ENCODE measurements around the gene PECR. TPM values are rescaled to one million over a fixed set of nuclear protein-coding genes. Genes with fewer than 3 reads are reported as not detected.

Gene PECR
- total and polyA plus RNA-seq, 2 of the 13 experiments (the other 11 are each of a cell fraction or from before 2014, with no cell fraction given): 151 to 153 TPM

DNA sequence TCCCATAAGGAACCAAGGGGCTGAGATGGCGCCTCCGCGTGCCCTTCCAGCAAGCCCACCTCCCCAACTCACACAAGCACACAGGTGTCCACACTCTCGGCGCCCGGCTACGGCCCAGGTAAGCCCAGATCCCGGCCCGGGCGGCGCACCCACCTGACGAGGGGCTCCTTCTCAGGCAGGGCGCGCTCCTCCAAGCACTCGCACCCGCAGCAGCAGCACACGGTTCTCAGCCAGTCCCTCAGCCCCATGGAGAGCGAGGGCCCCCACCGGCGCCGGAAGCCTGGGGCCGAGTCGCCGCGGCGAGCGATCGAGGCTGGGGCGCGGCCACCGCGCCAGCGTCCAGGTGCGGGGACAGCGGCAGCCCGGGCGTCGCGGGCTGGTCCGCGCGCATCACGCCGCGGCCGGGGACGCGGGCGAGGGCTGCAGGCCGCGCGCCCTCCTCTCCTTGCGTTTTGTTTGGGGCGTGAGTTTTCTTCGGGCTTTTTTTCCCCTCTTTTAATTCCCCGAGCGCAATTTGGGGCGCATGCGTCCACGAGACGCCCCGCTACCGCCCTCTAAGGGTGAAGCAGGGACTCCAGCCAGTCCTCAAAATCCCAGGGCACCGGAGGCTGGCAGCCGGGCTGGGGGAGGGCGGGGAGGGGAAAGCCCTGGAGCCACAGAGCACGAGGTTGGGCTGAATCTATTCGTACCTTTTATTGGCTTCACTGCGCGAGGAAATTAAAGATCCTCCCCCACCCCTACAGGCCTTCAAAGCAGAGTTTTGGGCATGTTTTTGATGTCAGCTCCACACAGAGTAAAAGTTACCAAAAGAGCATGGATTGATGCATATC, 68.3 kb downstream of the PECR start, which contains the start of gene MREG (continued):
- TF ChIP-seq TIGD3 (CRISPR knock-in tag; IDR thresholded peaks at IDR 0.05; ENCODE audit: borderline replicate concordance) (no peak), RBM39 (IDR thresholded peaks at IDR 0.05; ENCODE audit: low read depth, low read length, poor library complexity, severe bottlenecking) (peak; percentile 42), PHF21A (CRISPR knock-in tag; IDR thresholded peaks at IDR 0.05) (peak; percentile 69; the same call in 1 of the 2 replicates), ZFP62 (CRISPR knock-in tag; IDR thresholded peaks at IDR 0.05) (no peak), BRCA1 (CRISPR knock-in tag; IDR thresholded peaks at IDR 0.05) (no peak), PCBP2 (optimal IDR thresholded peaks at IDR 0.05; ENCODE audit: low read depth, low read length, poor library complexity, severe bottlenecking) (no peak), TMF1 (CRISPR knock-in tag; IDR thresholded peaks at IDR 0.05; ENCODE audit: low read depth) (peak; percentile 77), GLI4 (CRISPR knock-in tag; IDR thresholded peaks at IDR 0.05; ENCODE audit: borderline replicate concordance) (no peak), NPAS2 (CRISPR knock-in tag; IDR thresholded peaks at IDR 0.05; ENCODE audit: borderline replicate concordance) (no peak), RARA (CRISPR knock-in tag; IDR thresholded peaks at IDR 0.05) (no peak), TCF7L2 (IDR thresholded peaks at IDR 0.05; ENCODE audit: low read depth, low read length) (no peak), SP2 (CRISPR knock-in tag; IDR thresholded peaks at IDR 0.05) (no peak), ZNF770 (CRISPR knock-in tag; IDR thresholded peaks at IDR 0.05) (no peak), KDM5A (IDR thresholded peaks at IDR 0.05; ENCODE audit: borderline replicate concordance, low read length) (no peak), ATF4 (CRISPR knock-in tag; IDR thresholded peaks at IDR 0.05) (no peak), ZNF780A (CRISPR knock-in tag; IDR thresholded peaks at IDR 0.05) (no peak)
- TF ChIP-seq, protein P1, sequence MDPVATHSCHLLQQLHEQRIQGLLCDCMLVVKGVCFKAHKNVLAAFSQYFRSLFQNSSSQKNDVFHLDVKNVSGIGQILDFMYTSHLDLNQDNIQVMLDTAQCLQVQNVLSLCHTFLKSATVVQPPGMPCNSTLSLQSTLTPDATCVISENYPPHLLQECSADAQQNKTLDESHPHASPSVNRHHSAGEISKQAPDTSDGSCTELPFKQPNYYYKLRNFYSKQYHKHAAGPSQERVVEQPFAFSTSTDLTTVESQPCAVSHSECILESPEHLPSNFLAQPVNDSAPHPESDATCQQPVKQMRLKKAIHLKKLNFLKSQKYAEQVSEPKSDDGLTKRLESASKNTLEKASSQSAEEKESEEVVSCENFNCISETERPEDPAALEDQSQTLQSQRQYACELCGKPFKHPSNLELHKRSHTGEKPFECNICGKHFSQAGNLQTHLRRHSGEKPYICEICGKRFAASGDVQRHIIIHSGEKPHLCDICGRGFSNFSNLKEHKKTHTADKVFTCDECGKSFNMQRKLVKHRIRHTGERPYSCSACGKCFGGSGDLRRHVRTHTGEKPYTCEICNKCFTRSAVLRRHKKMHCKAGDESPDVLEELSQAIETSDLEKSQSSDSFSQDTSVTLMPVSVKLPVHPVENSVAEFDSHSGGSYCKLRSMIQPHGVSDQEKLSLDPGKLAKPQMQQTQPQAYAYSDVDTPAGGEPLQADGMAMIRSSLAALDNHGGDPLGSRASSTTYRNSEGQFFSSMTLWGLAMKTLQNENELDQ (CRISPR knock-in tag; IDR thresholded peaks at IDR 0.05; ENCODE audit: borderline replicate concordance): no peak
- TF ChIP-seq, protein P2, sequence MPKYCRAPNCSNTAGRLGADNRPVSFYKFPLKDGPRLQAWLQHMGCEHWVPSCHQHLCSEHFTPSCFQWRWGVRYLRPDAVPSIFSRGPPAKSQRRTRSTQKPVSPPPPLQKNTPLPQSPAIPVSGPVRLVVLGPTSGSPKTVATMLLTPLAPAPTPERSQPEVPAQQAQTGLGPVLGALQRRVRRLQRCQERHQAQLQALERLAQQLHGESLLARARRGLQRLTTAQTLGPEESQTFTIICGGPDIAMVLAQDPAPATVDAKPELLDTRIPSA (CRISPR knock-in tag; IDR thresholded peaks at IDR 0.05; ENCODE audit: borderline replicate concordance): no peak
- TF ChIP-seq, protein P3, sequence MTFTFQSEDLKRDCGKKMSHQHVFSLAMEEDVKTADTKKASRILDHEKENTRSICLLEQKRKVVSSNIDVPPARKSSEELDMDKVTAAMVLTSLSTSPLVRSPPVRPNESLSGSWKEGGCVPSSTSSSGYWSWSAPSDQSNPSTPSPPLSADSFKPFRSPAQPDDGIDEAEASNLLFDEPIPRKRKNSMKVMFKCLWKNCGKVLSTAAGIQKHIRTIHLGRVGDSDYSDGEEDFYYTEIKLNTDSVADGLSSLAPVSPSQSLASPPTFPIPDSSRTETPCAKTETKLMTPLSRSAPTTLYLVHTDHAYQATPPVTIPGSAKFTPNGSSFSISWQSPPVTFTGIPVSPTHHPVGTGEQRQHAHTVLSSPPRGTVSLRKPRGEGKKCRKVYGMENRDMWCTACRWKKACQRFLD (CRISPR knock-in tag; IDR thresholded peaks at IDR 0.05; ENCODE audit: borderline replicate concordance): 0 out of 2 replicates have a peak, but pooled peaks have one; percentile 39
